Measurements from ENCODE around the gene ESRRA.

The ESRRA gene

DNA sequence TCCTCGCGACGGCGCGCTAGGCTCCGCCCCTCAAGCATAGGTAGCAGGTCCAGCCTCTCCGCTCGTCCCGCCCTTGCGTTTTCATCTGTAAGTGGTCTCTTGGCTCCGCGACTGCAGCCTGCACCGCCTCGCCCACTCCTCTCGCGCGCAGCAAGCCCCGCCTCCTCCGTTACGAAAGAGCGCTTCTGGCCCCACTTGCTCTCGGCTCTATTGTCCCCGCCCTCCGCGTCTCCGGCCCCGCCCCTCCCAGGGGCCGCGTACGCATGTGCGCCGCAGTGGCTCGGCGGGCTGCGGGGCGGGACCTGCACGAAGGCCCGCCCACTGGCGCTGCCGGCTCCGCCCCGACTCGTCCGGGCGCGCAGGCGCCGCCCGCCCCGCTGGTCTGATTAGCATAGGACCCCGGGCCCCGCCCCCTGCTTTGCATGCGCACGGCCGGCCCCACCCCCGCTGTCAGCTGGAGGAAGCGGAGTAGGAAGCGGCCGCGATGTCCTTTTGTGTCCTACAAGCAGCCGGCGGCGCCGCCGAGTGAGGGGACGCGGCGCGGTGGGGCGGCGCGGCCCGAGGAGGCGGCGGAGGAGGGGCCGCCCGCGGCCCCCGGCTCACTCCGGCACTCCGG is at the start of gene ESRRA:
Gene ESRRA, plus strand, starts transcription at position 450 of the 616 bp plus-strand sequence. CDS start 1,656 bp downstream, outside the sequence.
- H3K9me3 ChIP-seq (ENCODE audit: control insufficient read depth in 5 of 5, low read length in 5 of 5), result no peaks in the 10 kb centered on the region
- H3K4me1 ChIP-seq (ENCODE audit: control insufficient read depth in 5 of 5, insufficient read depth in 5 of 5, low read length in 5 of 5), result peaks cover 2 to 43% (median 36%) of the 10 kb centered on the region in 5 donors
- H3K36me3 ChIP-seq (ENCODE audit: control insufficient read depth in 5 of 5, insufficient read depth in 5 of 5, low read length in 5 of 5), result peaks cover 0 to 8% (median 3%) of the 10 kb centered on the region in 5 donors
- H3K4me3 ChIP-seq (ENCODE audit: low read depth in 1 of 5, low read length in 5 of 5), result peak within 1 kb of the TSS; percentile 72 to 80 (median 76)
- peaks cover 0 to 7% (median 3%) of the 10 kb centered on the region in 5 donors for H3K27me3 ChIP-seq (ENCODE audit: control insufficient read depth in 5 of 5, insufficient read depth in 4 of 5, low read length in 5 of 5)
- peak within 1 kb of the TSS; percentile 89 for H3K27ac ChIP-seq (ENCODE audit: low read depth, low read length)
- H3K9ac ChIP-seq (ENCODE audit: low read length in 5 of 5), result peak within 1 kb of the TSS; percentile 26 to 83 (median 78)

DNA sequence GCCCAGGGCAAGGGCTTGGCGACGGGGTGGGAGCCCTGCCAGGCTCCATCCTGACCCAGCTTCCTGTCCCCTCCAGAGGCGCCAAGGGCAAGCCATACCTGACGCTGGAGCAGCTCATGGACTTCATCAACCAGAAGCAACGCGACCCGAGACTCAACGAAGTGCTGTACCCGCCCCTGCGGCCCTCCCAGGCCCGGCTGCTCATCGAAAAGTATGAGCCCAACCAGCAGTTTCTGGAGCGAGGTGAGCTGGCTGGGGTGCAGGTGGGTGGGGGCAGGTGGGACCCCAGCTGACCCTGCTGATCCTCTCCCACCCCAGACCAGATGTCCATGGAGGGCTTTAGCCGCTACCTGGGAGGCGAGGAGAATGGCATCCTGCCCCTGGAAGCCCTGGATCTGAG is 49.0 kb upstream of the ESRRA start:
- H3K36me3 ChIP-seq (ENCODE audit: control insufficient read depth in 5 of 5, insufficient read depth in 5 of 5, low read length in 5 of 5), result peaks cover 0 to 65% (median 55%) of the 10 kb centered on the region in 5 donors

DNA sequence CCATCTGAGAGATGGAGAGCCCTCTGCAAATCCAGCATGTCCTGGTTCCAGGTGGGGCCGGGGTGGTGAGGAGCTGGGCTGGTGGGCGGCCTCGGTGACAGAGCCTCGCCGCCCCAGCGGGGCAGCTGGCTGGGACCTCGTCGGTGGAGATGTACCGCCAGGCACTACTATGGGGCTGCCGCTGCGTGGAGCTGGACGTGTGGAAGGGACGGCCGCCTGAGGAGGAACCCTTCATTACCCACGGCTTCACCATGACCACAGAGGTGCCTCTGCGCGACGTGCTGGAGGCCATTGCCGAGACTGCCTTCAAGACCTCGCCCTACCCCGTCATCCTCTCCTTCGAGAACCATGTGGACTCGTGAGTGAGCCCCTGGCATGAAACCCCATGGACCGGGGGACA is 47.0 kb upstream of the ESRRA start:
- Histone ChIP-seq H3K9ac (ENCODE audit: low read length in 5 of 5) (no peak overlapping the region), H3K27ac (ENCODE audit: low read depth, low read length) (no peak overlapping the region), H3K9me3 (ENCODE audit: control insufficient read depth in 5 of 5, low read length in 5 of 5) (no peaks in the 10 kb centered on the region), H3K4me3 (ENCODE audit: low read depth in 1 of 5, low read length in 5 of 5) (no peak overlapping the region), H3K27me3 (ENCODE audit: control insufficient read depth in 5 of 5, insufficient read depth in 4 of 5, low read length in 5 of 5) (no peaks in the 10 kb centered on the region), H3K4me1 (ENCODE audit: control insufficient read depth in 5 of 5, insufficient read depth in 5 of 5, low read length in 5 of 5) (peaks cover 0 to 9% (median 5%) of the 10 kb centered on the region in 5 donors), H3K36me3 (ENCODE audit: control insufficient read depth in 5 of 5, insufficient read depth in 5 of 5, low read length in 5 of 5) (peaks cover 0 to 85% (median 73%) of the 10 kb centered on the region in 5 donors)

More for the DNA sequence above, 49.0 kb upstream of the ESRRA start:
- Histone ChIP-seq H3K27me3 (ENCODE audit: control insufficient read depth in 5 of 5, insufficient read depth in 4 of 5, low read length in 5 of 5) (no peaks in the 10 kb centered on the region), H3K9me3 (ENCODE audit: control insufficient read depth in 5 of 5, low read length in 5 of 5) (no peaks in the 10 kb centered on the region), H3K4me1 (ENCODE audit: control insufficient read depth in 5 of 5, insufficient read depth in 5 of 5, low read length in 5 of 5) (peaks cover 0 to 26% (median 23%) of the 10 kb centered on the region in 5 donors), H3K9ac (ENCODE audit: low read length in 5 of 5) (no peak overlapping the region), H3K4me3 (ENCODE audit: low read depth in 1 of 5, low read length in 5 of 5) (no peak overlapping the region), H3K27ac (ENCODE audit: low read depth, low read length) (no peak overlapping the region)

DNA sequence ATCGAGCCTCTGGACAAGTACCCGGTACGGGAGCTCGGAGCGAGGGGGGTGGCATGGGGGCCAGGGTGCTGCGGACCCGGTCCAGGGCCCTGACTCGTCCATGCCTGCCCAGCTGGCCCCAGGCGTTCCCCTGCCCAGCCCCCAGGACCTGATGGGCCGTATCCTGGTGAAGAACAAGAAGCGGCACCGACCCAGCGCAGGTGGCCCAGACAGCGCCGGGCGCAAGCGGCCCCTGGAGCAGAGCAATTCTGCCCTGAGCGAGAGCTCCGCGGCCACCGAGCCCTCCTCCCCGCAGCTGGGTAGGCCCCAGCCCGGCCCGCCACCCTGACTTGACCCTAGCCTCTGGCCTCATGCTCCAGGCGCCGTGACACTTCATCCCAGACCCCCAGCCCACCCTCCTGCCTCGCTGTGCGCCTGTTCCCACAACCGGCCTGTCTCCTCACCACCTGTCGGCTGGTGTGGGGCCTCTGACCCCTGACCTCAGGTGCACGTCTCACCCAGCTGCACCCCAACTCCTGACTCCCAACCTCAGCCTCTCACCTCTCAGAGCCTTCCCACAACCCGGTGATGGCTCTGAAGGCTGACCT is 46.3 kb upstream of the ESRRA start:
- Histone ChIP-seq H3K9ac (ENCODE audit: low read length in 5 of 5) (no peak overlapping the region), H3K36me3 (ENCODE audit: control insufficient read depth in 5 of 5, insufficient read depth in 5 of 5, low read length in 5 of 5) (peaks cover 0 to 92% (median 80%) of the 10 kb centered on the region in 5 donors), H3K27me3 (ENCODE audit: control insufficient read depth in 5 of 5, insufficient read depth in 4 of 5, low read length in 5 of 5) (no peaks in the 10 kb centered on the region), H3K9me3 (ENCODE audit: control insufficient read depth in 5 of 5, low read length in 5 of 5) (no peaks in the 10 kb centered on the region), H3K4me1 (ENCODE audit: control insufficient read depth in 5 of 5, insufficient read depth in 5 of 5, low read length in 5 of 5) (peaks cover 0 to 2% (median 0%) of the 10 kb centered on the region in 5 donors), H3K27ac (ENCODE audit: low read depth, low read length) (no peak overlapping the region), H3K4me3 (ENCODE audit: low read depth in 1 of 5, low read length in 5 of 5) (no peak overlapping the region)

DNA sequence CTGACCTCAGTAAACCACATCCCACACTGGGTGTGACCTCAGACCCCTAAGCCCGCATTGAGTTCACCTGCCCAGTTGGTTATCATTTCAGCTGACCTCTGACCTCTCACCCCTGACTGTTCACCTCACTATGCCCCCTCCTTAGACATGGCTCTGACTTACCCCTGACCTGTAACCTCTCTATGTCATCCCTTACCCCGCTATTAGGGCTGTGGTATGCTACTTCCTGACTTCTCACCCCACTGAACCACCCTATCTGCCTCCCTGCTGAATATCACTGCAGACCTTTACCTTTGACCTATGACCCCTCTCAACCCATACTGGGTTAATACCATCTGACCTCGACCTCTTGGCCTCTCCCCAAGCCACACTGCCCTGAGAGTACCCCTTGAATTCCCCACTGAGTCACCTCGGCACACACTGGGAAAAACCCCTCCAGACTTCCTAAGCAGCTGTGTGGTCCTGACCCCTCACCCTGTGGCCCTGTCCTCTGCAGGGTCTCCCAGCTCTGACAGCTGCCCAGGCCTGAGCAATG is 45.7 kb upstream of the ESRRA start:
- H3K36me3 ChIP-seq (ENCODE audit: control insufficient read depth in 5 of 5, insufficient read depth in 5 of 5, low read length in 5 of 5), result peaks cover 0 to 92% (median 83%) of the 10 kb centered on the region in 5 donors
- H3K9me3 ChIP-seq (ENCODE audit: control insufficient read depth in 5 of 5, low read length in 5 of 5), result no peaks in the 10 kb centered on the region
- no peak overlapping the region for H3K4me3 ChIP-seq (ENCODE audit: low read depth in 1 of 5, low read length in 5 of 5)
- no peak overlapping the region for H3K27ac ChIP-seq (ENCODE audit: low read depth, low read length)
- H3K9ac ChIP-seq (ENCODE audit: low read length in 5 of 5), result no peak overlapping the region
- H3K27me3 ChIP-seq (ENCODE audit: control insufficient read depth in 5 of 5, insufficient read depth in 4 of 5, low read length in 5 of 5), result no peaks in the 10 kb centered on the region
- H3K4me1 ChIP-seq (ENCODE audit: control insufficient read depth in 5 of 5, insufficient read depth in 5 of 5, low read length in 5 of 5), result no peaks in the 10 kb centered on the region

DNA sequence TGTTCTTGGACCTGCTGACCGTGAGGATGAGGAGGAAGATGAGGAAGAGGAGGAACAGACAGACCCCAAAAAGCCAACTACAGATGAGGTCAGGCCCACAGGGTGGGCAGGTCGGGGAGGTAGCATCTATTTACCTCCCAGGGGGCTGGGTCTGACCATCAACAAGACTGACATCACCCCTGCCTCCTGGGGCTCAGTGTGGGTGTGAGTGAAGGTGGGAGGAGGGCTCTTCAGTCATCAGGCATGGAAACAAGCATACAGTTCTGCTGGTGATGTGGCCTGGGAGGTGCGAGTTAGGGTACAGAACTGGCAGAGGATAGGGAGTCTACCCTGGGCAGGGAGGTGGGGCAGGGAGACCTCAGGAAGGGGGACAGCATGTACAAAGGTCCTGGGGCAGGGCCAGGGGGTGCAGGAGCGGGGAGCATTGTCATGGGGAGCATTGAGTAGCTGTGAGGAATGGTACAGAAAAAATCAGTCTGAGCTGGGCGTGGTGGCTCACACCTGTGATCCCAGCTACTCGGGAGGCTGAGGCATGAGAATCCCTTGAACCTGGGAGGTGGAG is 45.1 kb upstream of the ESRRA start:
- Histone ChIP-seq H3K4me1 (ENCODE audit: control insufficient read depth in 5 of 5, insufficient read depth in 5 of 5, low read length in 5 of 5) (no peaks in the 10 kb centered on the region), H3K36me3 (ENCODE audit: control insufficient read depth in 5 of 5, insufficient read depth in 5 of 5, low read length in 5 of 5) (peaks cover 0 to 90% (median 79%) of the 10 kb centered on the region in 5 donors), H3K9me3 (ENCODE audit: control insufficient read depth in 5 of 5, low read length in 5 of 5) (no peaks in the 10 kb centered on the region), H3K4me3 (ENCODE audit: low read depth in 1 of 5, low read length in 5 of 5) (no peak overlapping the region), H3K27ac (ENCODE audit: low read depth, low read length) (no peak overlapping the region), H3K9ac (ENCODE audit: low read length in 5 of 5) (no peak overlapping the region), H3K27me3 (ENCODE audit: control insufficient read depth in 5 of 5, insufficient read depth in 4 of 5, low read length in 5 of 5) (no peaks in the 10 kb centered on the region)

DNA sequence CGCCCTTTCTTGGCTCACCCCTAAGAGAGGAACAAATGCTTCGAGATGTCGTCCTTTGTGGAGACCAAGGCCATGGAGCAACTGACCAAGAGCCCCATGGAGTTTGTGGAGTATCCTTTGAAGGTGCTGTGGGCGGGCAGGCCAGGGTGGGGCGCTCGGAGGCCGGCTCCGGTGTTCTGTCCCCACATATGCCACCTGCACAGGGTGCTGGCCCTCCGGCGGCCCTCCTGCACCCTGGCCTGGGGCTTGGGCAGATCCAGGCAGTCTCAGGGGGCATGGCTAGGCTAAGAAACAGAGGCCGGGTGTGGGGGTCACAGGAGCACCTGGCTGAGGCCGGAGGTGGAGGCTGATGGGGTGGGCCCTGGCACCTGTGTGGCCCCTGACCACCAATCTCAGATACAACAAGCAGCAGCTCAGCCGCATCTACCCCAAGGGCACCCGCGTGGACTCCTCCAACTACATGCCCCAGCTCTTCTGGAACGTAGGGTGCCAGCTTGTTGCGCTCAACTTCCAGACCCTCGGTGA is 43.7 kb upstream of the ESRRA start:
- Histone ChIP-seq H3K9ac (ENCODE audit: low read length in 5 of 5) (no peak overlapping the region), H3K27ac (ENCODE audit: low read depth, low read length) (no peak overlapping the region), H3K27me3 (ENCODE audit: control insufficient read depth in 5 of 5, insufficient read depth in 4 of 5, low read length in 5 of 5) (no peaks in the 10 kb centered on the region), H3K4me1 (ENCODE audit: control insufficient read depth in 5 of 5, insufficient read depth in 5 of 5, low read length in 5 of 5) (peaks cover 0 to 2% (median 0%) of the 10 kb centered on the region in 5 donors), H3K4me3 (ENCODE audit: low read depth in 1 of 5, low read length in 5 of 5) (no peak overlapping the region), H3K36me3 (ENCODE audit: control insufficient read depth in 5 of 5, insufficient read depth in 5 of 5, low read length in 5 of 5) (peaks cover 0 to 91% (median 80%) of the 10 kb centered on the region in 5 donors), H3K9me3 (ENCODE audit: control insufficient read depth in 5 of 5, low read length in 5 of 5) (no peaks in the 10 kb centered on the region)

DNA sequence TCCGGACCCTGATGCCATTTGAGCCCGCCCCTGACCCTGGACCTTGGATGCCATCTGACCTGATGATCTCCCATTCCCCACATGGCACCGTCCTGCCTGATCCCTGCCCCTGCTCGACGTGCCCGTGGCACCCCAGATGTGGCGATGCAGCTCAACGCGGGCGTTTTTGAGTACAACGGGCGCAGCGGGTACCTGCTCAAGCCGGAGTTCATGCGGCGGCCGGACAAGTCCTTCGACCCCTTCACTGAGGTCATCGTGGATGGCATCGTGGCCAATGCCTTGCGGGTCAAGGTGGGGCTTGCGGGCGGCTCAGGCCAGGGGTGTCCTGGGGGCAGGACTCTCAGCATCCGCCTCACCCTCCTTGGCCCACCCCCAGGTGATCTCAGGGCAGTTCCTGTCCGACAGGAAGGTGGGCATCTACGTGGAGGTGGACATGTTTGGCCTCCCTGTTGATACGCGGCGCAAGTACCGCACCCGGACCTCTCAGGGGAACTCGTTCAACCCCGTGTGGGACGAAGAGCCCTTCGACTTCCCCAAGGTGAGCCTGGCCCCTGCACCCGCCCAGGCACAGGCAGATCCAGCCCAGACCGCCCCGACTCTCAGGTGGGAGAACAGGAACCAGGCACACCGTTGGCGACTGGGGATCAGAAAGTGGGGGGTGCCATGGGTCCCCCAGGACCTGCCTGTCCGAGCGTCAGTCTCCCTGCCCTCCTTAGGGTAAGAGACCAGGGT is 42.9 kb upstream of the ESRRA start:
- Histone ChIP-seq H3K27ac (ENCODE audit: low read depth, low read length) (no peak overlapping the region), H3K36me3 (ENCODE audit: control insufficient read depth in 5 of 5, insufficient read depth in 5 of 5, low read length in 5 of 5) (peaks cover 0 to 85% (median 78%) of the 10 kb centered on the region in 5 donors), H3K9me3 (ENCODE audit: control insufficient read depth in 5 of 5, low read length in 5 of 5) (no peaks in the 10 kb centered on the region), H3K4me3 (ENCODE audit: low read depth in 1 of 5, low read length in 5 of 5) (no peak overlapping the region), H3K27me3 (ENCODE audit: control insufficient read depth in 5 of 5, insufficient read depth in 4 of 5, low read length in 5 of 5) (no peaks in the 10 kb centered on the region), H3K9ac (ENCODE audit: low read length in 5 of 5) (no peak overlapping the region), H3K4me1 (ENCODE audit: control insufficient read depth in 5 of 5, insufficient read depth in 5 of 5, low read length in 5 of 5) (peaks cover 0 to 8% (median 5%) of the 10 kb centered on the region in 5 donors)

DNA sequence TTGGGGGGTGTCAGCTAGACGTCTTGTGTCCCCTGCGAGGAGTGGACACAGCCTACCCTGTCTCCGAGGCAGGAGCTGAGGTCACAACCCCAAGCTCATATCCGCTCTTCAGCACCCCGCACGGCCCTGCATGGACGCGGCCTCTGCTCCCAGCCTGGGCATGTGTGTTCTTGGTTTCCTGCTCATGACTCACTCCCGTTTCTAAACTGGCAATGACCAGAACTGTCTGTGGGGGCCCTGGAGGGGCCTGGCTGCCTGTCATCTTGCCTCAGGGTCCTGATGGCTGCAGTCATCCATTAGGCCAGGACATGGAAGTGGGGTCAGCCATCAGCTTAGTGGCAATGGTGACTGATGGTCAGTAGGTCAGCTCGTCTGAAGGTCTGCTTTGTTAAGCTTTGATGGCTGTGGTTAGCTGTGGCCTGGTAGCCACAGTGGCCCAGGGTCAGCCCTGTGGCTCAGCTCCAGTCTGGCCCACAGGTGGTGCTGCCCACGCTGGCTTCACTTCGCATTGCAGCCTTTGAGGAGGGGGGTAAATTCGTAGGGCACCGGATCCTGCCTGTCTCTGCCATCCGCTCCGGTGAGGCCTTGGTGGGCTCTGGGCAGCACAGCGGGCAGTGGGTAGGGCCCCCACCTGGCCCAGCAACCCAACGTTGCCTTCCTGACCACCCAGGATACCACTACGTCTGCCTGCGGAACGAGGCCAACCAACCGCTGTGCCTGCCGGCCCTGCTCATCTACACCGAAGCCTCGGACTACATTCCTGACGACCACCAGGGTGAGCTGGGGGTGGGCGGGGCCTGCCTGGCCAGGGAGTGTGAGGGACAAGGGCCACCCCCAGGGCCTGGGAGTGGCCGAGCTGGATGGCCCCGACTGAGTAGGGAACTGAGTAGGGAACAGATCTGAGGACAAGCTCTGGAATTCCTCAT is 42.0 kb upstream of the ESRRA start:
- no peaks in the 10 kb centered on the region for H3K27me3 ChIP-seq (ENCODE audit: control insufficient read depth in 5 of 5, insufficient read depth in 4 of 5, low read length in 5 of 5)
- no peak overlapping the region for H3K27ac ChIP-seq (ENCODE audit: low read depth, low read length)
- no peak overlapping the region for H3K4me3 ChIP-seq (ENCODE audit: low read depth in 1 of 5, low read length in 5 of 5)
- H3K9me3 ChIP-seq (ENCODE audit: control insufficient read depth in 5 of 5, low read length in 5 of 5), result no peaks in the 10 kb centered on the region
- H3K36me3 ChIP-seq (ENCODE audit: control insufficient read depth in 5 of 5, insufficient read depth in 5 of 5, low read length in 5 of 5), result peaks cover 0 to 78% (median 73%) of the 10 kb centered on the region in 5 donors
- H3K4me1 ChIP-seq (ENCODE audit: control insufficient read depth in 5 of 5, insufficient read depth in 5 of 5, low read length in 5 of 5), result peaks cover 3 to 17% (median 13%) of the 10 kb centered on the region in 5 donors
- no peak overlapping the region for H3K9ac ChIP-seq (ENCODE audit: low read length in 5 of 5)

All from subcutaneous abdominal adipose tissue (tissue), 5 donors.